ENCODE measurements around the gene PLPPR3. TPM values are rescaled to one million over a fixed set of nuclear protein-coding genes. Genes with fewer than 3 reads are reported as not detected.

PLPPR3 gene
- total and polyA plus RNA-seq, 4 donors: 3.1 TPM; not detected in 3

- no peak overlapping the region for H3K9ac ChIP-seq (ENCODE audit: low read depth in 1 of 2, low read length in 2 of 2)
- 54% methylated on average over 11 of the region's 11 CpGs for WGBS
- no peak overlapping the region for H3K4me3 ChIP-seq (ENCODE audit: low read depth in 1 of 3, low read length in 3 of 3)
- no peaks in the 10 kb centered on the region for H3K36me3 ChIP-seq (ENCODE audit: control insufficient read depth in 4 of 4, insufficient read depth in 3 of 4, low read depth in 1 of 4, low read length in 3 of 4)
- H3K4me1 ChIP-seq (ENCODE audit: control insufficient read depth in 4 of 4, insufficient read depth in 4 of 4, low read length in 3 of 4): peaks cover 0 to 9% (median 3%) of the 10 kb centered on the region in 4 donors
- H3K27ac ChIP-seq (ENCODE audit: low read depth in 1 of 2, low read length in 2 of 2): no peak overlapping the region
- no peak for DNase-seq (ENCODE audit: low spot score)
- no peak for TF ChIP-seq MAX (IDR thresholded peaks at IDR 0.05)
- TF ChIP-seq HNF4A (conservative IDR thresholded peaks at IDR 0.05): no peak
- no peak for TF ChIP-seq REST (IDR thresholded peaks at IDR 0.05)
- no peak for TF ChIP-seq ATF3 (IDR thresholded peaks at IDR 0.05)
- TF ChIP-seq TAF1 (conservative IDR thresholded peaks at IDR 0.05): no peak
- TF ChIP-seq FOXA2 (IDR thresholded peaks at IDR 0.05): no peak
- no peak for TF ChIP-seq NR2F2 (IDR thresholded peaks at IDR 0.05)
- no peak for TF ChIP-seq JUND (IDR thresholded peaks at IDR 0.05)
- TF ChIP-seq RXRA (IDR thresholded peaks at IDR 0.05): no peak
- TF ChIP-seq SP1 (IDR thresholded peaks at IDR 0.05): no peak
- no peak for TF ChIP-seq FOXA1 (IDR thresholded peaks at IDR 0.05)
- no peak for TF ChIP-seq CTCF (IDR thresholded peaks at IDR 0.05; ENCODE audit: low read depth, low read length, missing input control)
- TF ChIP-seq HNF4G (IDR thresholded peaks at IDR 0.05): no peak
- no peak for TF ChIP-seq GABPA (IDR thresholded peaks at IDR 0.05 in 1 of 2, conservative IDR thresholded peaks at IDR 0.05 in 1 of 2)
- no peak for TF ChIP-seq RAD21 (IDR thresholded peaks at IDR 0.05)
- TF ChIP-seq YY1 (IDR thresholded peaks at IDR 0.05): no peak
- TF ChIP-seq ZBTB33 (IDR thresholded peaks at IDR 0.05): no peak
- no peak for TF ChIP-seq EGR1 (IDR thresholded peaks at IDR 0.05; ENCODE audit: low read depth in 2 of 2)
- no peaks in the 10 kb centered on the region for H3K9me3 ChIP-seq (ENCODE audit: control insufficient read depth in 4 of 4, low read length in 3 of 4)
- peaks cover 0 to 5% (median 1%) of the 10 kb centered on the region in 4 donors for H3K27me3 ChIP-seq (ENCODE audit: control insufficient read depth in 4 of 4, insufficient read depth in 4 of 4, low read length in 3 of 4)
These were observed 22.8 kb upstream of the PLPPR3 start for GRCh38 chr19:844546-844971.
